GM18502 (cell line): Measurements from ENCODE around the gene NRP2.

Experiments
- ATAC-seq: cut with Tn5 transposase; IDR thresholded peaks from one replicate; pipeline ENCODE4 v1.9.1; 2021; ENCODE audit warnings: mild to moderate bottlenecking; ENCODE audit not compliant: unreplicated experiment, poor library complexity

NRP2 gene

DNA sequence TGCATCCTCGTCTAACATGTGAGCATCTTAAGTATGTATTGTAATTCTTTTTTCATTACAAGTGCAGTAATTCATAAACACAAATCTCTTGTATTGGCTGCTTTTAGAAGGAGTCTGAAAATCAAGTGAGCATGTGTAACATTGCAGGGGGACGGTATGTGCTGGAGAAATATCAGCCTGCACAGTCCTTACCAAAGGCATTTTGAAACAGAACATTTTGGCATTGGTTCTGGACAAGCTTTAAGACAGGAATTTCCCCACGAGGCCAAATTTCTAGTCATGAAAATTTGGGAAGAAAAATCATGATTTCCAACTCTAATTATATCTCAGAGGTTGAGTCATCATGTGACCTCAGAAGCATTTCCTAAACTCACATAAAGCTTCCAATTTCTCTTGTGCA lies 24.7 kb upstream of the NRP2 start:
- no peak for ATAC-seq

DNA sequence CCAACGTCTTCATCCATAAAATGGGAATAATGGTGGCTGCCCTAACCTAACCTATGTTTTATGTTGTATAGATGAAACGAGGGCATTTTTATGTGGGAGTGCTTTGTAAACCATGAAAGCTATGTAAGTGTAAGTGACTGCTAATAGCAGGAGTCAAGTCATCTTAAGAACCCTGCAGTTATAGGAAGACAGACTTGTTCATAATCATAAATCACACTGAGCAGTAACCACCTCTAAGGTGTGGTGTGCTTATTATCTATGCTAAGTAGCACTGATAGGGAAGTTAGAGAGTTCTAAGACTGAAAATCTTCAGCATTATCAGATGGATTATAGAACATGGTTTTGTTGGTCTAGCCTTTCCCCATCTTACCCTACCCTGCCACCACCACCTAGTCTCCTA lies 24.2 kb upstream of the NRP2 start:
- no peak for ATAC-seq

DNA sequence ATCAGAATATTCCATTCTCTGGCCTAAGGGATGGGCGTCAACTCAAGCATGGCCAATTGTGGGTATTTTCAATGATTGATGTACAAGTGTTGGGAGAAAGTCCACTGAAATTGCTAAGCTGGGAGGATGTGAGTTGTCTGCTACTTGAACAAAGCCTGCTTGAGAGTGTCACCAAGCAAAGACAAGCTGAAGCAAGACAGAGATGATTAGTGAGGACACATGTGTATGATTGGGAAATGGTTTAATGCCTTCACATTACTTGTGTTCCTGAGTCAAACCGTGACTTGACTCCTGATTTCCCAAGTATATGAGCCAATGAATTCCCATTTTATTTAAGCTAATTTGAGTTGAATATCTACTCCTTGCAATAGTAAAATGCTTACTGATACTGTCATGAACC lies 23.7 kb upstream of the NRP2 start:
- no peak for ATAC-seq

DNA sequence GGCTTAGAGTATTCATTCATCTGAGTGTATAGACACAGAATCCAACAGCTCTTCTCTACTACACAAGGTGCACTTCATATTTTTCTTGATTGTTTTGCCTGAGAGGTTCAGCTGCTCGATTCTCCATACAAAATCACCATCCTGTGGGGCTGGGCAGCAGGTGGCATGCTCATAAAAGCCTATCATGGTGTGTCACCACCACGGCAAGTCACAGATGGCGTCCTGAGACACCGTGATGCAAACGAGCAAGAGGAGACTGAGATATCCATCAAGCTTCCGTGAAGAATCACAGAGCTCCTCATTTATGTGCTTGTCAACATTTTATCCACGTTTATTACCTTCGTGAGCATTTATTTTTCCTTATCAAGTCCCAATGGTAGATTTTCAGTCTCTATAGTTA lies 22.4 kb upstream of the NRP2 start:
- ATAC-seq: no peak

DNA sequence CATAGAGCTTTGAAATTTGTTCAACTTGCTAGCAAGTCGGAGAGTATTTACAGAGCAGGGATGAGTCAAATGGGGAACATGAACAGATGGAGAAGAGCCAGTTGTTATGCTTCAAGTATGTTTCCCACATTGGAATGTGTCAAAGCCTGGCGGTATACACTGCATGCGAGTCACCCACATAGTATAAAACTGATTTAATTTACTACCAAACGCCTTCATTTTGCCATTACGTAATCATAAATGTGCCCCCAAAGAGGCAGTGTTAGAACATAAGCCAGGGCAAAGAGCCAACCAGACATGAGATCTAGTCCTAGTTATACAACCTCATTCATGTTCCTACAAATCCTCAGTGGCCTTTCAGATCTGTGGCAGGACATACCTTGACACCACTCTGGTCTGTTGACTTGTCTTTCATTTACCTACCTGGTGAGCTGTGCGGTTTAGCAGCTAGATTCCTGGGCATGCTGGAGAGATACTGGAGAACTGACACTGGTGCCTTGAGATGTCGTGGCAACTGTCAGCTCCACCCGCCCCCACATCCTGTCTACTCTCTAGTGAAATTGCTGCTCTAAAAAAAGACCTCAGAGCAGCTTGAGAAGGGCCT lies 21.7 kb upstream of the NRP2 start:
- ATAC-seq: peak; percentile 90

- no peak for ATAC-seq
Measured at GRCh38 chr2:205661281-205661680, 21.0 kb upstream of the NRP2 start.

GRCh38 chr2:205662206-205662965 lies 19.9 kb upstream of the NRP2 start:
- ATAC-seq: no peak

- ATAC-seq: no peak
Measured at GRCh38 chr2:205665791-205666190, 16.5 kb upstream of the NRP2 start.

DNA sequence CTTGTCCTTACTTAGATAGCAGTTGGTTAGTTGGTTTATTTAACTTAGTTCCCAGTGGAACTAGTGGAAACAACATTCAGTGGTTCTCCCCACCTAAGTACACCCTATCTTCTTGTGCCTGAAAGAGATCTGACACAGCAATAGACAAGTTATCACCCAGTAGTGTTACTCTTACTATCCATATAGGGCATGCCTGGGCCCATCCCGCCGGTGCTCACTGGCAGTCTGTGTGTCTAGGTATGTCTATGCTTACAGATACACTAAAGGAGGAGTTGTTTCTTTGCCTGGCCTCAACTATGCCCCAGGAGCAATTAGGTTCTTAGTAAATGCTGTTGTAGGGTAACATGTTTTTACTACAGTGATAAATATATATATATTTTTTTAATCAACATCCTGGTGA lies 12.0 kb upstream of the NRP2 start:
- ATAC-seq: no peak

GRCh38 chr2:205673312-205673711 lies 9.0 kb upstream of the NRP2 start:
- no peak for ATAC-seq

GRCh38 chr2:205675861-205676516 lies 6.3 kb upstream of the NRP2 start:
- no peak for ATAC-seq

DNA sequence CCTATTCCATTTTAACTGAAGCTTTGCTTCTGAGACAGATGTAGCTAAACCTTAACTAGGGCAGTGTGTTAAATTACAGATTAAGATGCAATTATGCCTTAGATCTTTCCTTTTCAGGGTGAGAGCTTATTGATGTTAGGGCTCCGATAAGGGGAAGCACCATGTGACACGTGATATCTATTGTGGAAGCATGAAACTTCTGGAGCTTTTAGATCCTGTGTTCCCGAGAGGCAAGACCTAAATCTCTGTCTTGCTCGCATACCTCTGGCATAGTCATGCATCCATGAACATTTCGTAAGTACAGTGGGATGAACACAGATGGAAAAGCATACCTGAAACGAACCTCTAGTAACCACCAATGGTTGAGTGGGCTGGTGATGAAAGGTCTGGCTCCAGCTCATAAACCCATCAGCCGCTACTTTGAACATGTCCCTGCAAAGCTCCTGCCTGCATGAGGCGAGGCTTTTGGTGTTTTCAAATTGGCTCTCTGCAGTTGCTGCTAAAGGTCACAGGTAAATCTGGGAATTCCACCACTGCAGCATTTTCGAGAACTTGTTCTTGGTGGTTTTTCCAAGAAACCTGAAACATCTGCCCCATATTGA lies 3.7 kb upstream of the NRP2 start:
- no peak for ATAC-seq

GRCh38 chr2:205679410-205680009 lies 2.8 kb upstream of the NRP2 start:
- ATAC-seq: no peak

DNA sequence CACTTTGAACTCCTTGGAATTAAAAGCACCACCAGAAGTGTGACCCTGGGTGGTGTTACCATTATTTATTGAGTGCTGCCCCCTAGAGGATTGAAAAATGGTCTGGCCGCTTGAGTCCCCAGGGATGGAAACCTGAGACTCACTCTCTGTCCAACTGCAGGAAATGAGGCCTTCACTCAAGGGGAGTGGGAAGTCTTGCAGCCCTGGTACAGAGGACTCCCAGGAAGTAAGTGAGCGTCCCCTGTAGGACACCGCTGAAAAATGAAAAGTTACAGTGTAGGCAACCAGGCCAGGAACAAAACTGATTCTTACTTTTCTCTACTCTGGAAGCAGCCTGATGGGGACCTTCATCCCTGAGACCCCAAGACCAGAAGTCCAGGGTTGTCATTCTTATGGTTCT lies 2.2 kb upstream of the NRP2 start:
- ATAC-seq: peak; percentile 54

DNA sequence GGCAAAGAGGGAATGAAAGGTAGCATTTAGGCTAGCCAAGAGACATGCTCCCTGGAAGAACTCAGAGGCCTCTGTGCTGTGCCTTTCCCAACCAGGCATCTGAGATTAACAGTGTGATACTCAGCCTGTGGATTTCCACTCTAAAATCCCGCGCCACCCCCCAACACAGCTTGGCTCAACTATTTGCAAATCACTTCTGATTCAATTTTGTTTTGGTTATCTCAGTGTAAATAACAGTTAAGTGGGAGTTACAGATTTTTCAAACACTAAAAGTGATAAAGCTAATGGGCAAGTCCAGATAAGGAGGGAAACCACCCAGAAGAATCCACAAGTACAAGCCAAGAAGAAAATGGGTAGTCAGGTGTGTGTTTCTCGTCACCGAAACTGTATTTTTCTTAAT lies 1.4 kb upstream of the NRP2 start:
- ATAC-seq: no peak

- ATAC-seq: peak; percentile 36
Measured at GRCh38 chr2:205681401-205682238, 681 bp upstream of the NRP2 start.

DNA sequence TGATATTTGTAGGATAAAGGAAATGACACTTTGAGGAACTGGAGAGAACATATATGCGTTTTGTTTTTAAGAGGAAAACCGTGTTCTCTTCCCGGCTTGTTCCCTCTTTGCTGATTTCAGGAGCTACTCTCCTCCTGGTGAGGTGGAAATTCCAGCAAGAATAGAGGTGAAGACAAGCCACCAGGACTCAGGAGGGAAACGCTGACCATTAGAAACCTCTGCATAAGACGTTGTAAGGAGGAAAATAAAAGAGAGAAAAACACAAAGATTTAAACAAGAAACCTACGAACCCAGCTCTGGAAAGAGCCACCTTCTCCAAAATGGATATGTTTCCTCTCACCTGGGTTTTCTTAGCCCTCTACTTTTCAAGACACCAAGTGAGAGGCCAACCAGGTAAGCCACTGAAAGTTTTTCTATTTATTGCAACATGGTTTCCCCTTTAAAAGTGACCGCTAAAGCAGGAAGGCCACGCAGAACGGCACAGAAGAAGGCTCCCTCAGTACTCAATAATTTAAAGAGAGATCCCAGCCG lies 735 bp downstream of the NRP2 start:
- no peak for ATAC-seq

DNA sequence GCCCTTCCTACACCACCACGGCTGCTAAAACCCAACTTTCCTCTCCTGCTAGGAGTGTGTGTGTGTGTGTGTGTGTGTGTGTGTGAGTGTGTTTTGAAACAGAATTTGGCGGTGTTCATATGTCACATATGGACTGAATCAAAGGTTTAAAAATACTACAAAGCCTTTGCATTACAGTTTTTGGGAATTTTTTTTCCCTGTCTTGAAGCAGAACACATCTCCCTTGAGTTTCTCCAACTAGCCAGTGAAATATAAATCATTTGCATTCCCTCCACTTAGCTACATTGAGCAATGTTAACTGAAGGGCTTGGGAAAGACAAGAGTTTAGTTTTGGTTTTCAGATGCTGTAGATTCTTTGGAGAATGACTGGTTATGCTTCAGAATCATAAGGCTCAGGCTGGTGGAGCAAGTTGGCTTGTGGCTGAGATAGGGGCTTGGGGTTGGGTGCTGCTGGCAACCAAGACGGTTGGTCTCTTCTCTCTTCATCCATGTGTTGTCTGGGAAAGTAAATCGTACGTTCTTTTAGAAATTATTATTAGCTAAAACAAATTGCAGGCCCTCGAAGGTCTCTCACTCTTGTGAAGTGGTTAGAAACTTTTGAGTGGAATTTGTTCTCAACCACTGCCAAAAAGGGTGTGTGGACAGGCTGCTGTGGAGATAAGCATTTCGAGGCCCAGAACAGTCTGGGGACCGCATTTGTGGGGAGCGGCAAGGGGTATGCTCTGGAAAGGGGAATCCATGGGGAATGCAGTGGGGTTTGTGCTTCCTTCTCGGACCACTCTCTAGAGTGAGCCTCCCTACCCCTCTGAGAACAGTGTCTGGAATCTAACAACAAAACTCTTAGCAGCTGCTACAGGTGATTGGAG lies 1.4 kb downstream of the NRP2 start:
- no peak for ATAC-seq

- no peak for ATAC-seq
Measured at GRCh38 chr2:205684871-205685313, 2.6 kb downstream of the NRP2 start.
